ENCODE results near the gene MTMR3.

GRCh38 chr22:29840498-29840897 lies 42.5 kb upstream of the MTMR3 start:
- TF ChIP-seq POLR2A (IDR thresholded peaks at IDR 0.05) (no peak), CTCF (IDR thresholded peaks at IDR 0.05 in 4 of 5, conservative IDR thresholded peaks at IDR 0.05 in 1 of 5) (no peak)

Data from gastrocnemius medialis (tissue), 4 donors.